ENCODE measurements around the gene MYLK4. TPM values are rescaled to one million over a fixed set of nuclear protein-coding genes. Genes with fewer than 3 reads are reported as not detected.

Gene MYLK4
- total and polyA plus RNA-seq, 2 of the 13 experiments (the other 11 are each of a cell fraction or from before 2014, with no cell fraction given) = 0.26 to 0.29 TPM

DNA sequence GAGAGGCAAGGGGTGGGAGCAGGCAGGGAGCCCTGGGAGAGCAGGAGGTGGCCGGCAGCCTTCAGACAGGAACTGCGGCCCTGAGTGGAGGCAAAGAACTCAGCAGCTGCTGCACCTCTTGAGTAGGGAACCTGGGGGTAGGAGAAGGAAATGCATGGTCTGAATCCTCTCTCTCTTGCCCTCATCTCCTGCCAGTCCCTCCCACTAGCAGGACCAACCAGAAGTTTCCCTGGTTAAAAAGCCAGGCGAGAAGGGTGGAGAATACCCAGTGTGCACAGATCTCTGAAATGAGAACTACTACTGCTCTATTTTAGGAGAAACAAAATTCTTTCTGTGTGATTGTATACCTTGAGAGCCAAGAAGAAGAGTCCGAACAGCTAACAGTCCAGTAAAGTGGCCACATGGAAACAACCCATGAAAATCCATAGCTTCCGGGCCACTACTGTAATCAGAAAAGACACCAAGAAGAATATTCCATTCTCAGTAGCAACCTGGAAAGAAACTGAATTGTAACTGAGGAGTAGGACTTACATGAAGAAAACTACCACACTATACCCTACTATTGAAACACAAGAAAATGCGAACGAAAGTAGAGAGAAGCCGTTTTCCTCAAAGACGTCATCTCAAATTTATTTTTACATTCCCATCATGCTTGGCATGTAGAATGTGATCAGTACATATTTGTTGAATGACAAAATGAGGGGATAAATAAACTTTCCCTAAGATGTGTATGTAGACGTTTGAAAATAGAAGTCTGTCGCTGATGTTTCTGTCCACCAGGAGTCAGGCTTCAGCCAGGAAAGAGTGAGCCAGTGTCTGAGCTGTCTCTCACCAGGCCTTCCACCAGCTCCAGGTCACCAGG lies 40.1 kb upstream of the MYLK4 start (continued):
- no peak for TF ChIP-seq RNF2 (conservative IDR thresholded peaks at IDR 0.05; ENCODE audit: low read depth)
- TF ChIP-seq, protein P1, sequence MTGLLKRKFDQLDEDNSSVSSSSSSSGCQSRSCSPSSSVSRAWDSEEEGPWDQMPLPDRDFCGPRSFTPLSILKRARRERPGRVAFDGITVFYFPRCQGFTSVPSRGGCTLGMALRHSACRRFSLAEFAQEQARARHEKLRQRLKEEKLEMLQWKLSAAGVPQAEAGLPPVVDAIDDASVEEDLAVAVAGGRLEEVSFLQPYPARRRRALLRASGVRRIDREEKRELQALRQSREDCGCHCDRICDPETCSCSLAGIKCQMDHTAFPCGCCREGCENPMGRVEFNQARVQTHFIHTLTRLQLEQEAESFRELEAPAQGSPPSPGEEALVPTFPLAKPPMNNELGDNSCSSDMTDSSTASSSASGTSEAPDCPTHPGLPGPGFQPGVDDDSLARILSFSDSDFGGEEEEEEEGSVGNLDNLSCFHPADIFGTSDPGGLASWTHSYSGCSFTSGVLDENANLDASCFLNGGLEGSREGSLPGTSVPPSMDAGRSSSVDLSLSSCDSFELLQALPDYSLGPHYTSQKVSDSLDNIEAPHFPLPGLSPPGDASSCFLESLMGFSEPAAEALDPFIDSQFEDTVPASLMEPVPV (CRISPR knock-in tag; IDR thresholded peaks at IDR 0.05) = no peak
- no peak for TF ChIP-seq EED (CRISPR knock-in tag; IDR thresholded peaks at IDR 0.05)
- no peak for TF ChIP-seq ZNF550 (CRISPR knock-in tag; IDR thresholded peaks at IDR 0.05; ENCODE audit: borderline replicate concordance)
- no peak for TF ChIP-seq ZNF773 (CRISPR knock-in tag; IDR thresholded peaks at IDR 0.05; ENCODE audit: borderline replicate concordance)
- TF ChIP-seq E2F2 (CRISPR knock-in tag; IDR thresholded peaks at IDR 0.05; ENCODE audit: borderline replicate concordance) = no peak
- TF ChIP-seq HCFC1 (IDR thresholded peaks at IDR 0.05; ENCODE audit: low read depth, low read length) = no peak
- no peak for TF ChIP-seq ZNF841 (CRISPR knock-in tag; IDR thresholded peaks at IDR 0.05; ENCODE audit: borderline replicate concordance)
- TF ChIP-seq ZNF589 (CRISPR knock-in tag; conservative IDR thresholded peaks at IDR 0.05) = no peak
- peak; percentile 18; the same call in 1 of the 2 replicates for TF ChIP-seq ETV5 (CRISPR knock-in tag; IDR thresholded peaks at IDR 0.05; ENCODE audit: borderline replicate concordance)
- TF ChIP-seq HOXD1 (CRISPR knock-in tag; IDR thresholded peaks at IDR 0.05) = no peak
- TF ChIP-seq ZBTB1 (CRISPR knock-in tag; IDR thresholded peaks at IDR 0.05; ENCODE audit: borderline replicate concordance) = no peak
- TF ChIP-seq, protein P2, sequence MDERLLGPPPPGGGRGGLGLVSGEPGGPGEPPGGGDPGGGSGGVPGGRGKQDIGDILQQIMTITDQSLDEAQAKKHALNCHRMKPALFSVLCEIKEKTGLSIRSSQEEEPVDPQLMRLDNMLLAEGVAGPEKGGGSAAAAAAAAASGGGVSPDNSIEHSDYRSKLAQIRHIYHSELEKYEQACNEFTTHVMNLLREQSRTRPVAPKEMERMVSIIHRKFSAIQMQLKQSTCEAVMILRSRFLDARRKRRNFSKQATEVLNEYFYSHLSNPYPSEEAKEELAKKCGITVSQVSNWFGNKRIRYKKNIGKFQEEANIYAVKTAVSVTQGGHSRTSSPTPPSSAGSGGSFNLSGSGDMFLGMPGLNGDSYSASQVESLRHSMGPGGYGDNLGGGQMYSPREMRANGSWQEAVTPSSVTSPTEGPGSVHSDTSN (CRISPR knock-in tag; IDR thresholded peaks at IDR 0.05) = no peak
- TF ChIP-seq WIZ (CRISPR knock-in tag; IDR thresholded peaks at IDR 0.05) = no peak
- TF ChIP-seq ZBTB42 (CRISPR knock-in tag; IDR thresholded peaks at IDR 0.05) = no peak
- TF ChIP-seq BRF2 (CRISPR knock-in tag; IDR thresholded peaks at IDR 0.05) = no peak
- TF ChIP-seq, protein P3, sequence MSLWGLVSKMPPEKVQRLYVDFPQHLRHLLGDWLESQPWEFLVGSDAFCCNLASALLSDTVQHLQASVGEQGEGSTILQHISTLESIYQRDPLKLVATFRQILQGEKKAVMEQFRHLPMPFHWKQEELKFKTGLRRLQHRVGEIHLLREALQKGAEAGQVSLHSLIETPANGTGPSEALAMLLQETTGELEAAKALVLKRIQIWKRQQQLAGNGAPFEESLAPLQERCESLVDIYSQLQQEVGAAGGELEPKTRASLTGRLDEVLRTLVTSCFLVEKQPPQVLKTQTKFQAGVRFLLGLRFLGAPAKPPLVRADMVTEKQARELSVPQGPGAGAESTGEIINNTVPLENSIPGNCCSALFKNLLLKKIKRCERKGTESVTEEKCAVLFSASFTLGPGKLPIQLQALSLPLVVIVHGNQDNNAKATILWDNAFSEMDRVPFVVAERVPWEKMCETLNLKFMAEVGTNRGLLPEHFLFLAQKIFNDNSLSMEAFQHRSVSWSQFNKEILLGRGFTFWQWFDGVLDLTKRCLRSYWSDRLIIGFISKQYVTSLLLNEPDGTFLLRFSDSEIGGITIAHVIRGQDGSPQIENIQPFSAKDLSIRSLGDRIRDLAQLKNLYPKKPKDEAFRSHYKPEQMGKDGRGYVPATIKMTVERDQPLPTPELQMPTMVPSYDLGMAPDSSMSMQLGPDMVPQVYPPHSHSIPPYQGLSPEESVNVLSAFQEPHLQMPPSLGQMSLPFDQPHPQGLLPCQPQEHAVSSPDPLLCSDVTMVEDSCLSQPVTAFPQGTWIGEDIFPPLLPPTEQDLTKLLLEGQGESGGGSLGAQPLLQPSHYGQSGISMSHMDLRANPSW (CRISPR knock-in tag; IDR thresholded peaks at IDR 0.05; ENCODE audit: borderline replicate concordance) = no peak
- no peak for TF ChIP-seq MAFF (IDR thresholded peaks at IDR 0.05; ENCODE audit: low read depth, low read length)
- TF ChIP-seq MXD1 (CRISPR knock-in tag; IDR thresholded peaks at IDR 0.05) = no peak
- TF ChIP-seq, protein P4, sequence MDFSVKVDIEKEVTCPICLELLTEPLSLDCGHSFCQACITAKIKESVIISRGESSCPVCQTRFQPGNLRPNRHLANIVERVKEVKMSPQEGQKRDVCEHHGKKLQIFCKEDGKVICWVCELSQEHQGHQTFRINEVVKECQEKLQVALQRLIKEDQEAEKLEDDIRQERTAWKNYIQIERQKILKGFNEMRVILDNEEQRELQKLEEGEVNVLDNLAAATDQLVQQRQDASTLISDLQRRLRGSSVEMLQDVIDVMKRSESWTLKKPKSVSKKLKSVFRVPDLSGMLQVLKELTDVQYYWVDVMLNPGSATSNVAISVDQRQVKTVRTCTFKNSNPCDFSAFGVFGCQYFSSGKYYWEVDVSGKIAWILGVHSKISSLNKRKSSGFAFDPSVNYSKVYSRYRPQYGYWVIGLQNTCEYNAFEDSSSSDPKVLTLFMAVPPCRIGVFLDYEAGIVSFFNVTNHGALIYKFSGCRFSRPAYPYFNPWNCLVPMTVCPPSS (IDR thresholded peaks at IDR 0.05) = no peak

Data from HepG2 (cell line).